Measurements from ENCODE around the gene EMP2.
"Not testable (repeated sequence)": the region's sequence is repeated elsewhere in the genome, so short reads cannot be mapped to it uniquely, and the experiment has no call there.

The EMP2 gene

DNA sequence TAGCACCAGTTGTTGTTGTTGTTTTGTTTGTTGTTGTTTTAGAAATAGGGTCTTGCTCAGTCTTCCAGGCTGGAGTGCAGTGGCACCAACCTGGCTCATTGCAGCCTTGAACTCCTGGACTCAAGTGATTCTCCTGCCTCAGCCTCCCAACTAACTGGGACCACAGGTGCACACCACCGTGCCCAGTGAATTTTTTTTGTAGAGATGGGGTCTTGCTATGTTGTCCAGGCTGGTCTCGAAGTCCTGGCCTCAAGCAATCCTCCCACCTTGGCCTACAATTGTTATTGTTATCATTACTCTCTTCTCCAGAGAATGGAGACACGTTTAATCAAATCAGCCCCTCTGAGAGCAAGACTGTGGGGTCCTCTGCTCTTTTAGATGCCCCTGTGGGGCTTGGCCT, 42.7 kb upstream of the EMP2 start:
- DNase-seq (ENCODE audit: low spot score) (no peak), ATAC-seq (ENCODE audit: low read depth) (no peak)
- Histone ChIP-seq H3K4me1 (ENCODE audit: insufficient read depth, poor library complexity, severe bottlenecking) (peaks cover 8% of the 10 kb centered on the region), H3K27me3 (ENCODE audit: insufficient read depth, poor library complexity, severe bottlenecking) (no peaks in the 10 kb centered on the region), H3K4me3 (ENCODE audit: severe bottlenecking) (no peak overlapping the region), H3K9me3 (ENCODE audit: severe bottlenecking) (no peaks in the 10 kb centered on the region), H3K27ac (ENCODE audit: poor library complexity, severe bottlenecking) (no peak overlapping the region), H3K36me3 (ENCODE audit: low read depth) (no peaks in the 10 kb centered on the region)
- TF ChIP-seq, protein P1, sequence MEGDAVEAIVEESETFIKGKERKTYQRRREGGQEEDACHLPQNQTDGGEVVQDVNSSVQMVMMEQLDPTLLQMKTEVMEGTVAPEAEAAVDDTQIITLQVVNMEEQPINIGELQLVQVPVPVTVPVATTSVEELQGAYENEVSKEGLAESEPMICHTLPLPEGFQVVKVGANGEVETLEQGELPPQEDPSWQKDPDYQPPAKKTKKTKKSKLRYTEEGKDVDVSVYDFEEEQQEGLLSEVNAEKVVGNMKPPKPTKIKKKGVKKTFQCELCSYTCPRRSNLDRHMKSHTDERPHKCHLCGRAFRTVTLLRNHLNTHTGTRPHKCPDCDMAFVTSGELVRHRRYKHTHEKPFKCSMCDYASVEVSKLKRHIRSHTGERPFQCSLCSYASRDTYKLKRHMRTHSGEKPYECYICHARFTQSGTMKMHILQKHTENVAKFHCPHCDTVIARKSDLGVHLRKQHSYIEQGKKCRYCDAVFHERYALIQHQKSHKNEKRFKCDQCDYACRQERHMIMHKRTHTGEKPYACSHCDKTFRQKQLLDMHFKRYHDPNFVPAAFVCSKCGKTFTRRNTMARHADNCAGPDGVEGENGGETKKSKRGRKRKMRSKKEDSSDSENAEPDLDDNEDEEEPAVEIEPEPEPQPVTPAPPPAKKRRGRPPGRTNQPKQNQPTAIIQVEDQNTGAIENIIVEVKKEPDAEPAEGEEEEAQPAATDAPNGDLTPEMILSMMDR (IDR thresholded peaks at IDR 0.05; ENCODE audit: poor library complexity, severe bottlenecking): no peak

DNA sequence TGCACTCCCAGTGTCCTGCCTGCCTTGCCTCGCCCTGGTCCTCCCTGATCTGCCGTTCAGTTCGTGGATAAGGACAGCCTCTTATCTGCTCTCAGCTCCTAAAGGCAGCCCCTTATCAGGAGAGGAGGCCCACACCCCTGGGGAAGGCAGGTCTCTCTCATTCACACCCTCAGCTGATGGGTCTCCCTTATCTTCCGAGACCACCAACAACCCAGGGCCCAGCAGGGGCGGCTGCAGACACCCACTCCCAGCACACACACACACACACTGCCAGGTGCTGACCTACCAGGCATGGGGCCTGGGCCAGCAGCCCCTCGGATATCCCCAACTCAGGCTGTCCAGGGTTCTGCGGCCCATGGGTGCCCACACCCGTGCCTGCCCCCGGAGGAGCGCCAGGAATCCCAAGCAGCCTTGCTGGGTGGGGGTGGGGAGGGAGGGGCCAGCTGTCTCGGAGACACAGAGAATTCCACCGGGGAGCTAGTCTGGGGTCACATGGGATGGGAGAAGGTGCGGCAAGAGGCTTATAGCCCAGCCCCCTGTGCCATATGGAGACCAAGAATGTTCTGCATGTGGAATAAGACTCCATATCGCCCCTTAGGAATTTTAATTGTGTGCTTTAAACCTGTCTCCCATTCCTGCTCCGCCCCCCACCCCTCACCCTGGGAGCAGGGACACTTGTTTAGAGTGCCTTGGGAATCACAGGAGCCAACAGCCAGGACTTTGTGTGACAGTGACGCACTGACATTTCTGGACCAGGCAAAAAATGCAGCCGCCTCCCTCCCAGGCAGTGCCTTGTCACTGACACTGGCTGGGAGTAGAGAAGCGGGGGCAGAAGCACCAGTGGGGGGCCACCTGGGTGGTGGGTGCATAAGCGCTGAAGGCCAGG, 41.9 kb upstream of the EMP2 start:
- H3K27ac ChIP-seq (ENCODE audit: poor library complexity, severe bottlenecking): no peak overlapping the region
- H3K27me3 ChIP-seq (ENCODE audit: insufficient read depth, poor library complexity, severe bottlenecking): no peaks in the 10 kb centered on the region
- TF ChIP-seq, protein P1 (IDR thresholded peaks at IDR 0.05; ENCODE audit: poor library complexity, severe bottlenecking): no peak
- no peaks in the 10 kb centered on the region for H3K36me3 ChIP-seq (ENCODE audit: low read depth)
- no peak for ATAC-seq (ENCODE audit: low read depth)
- no peak overlapping the region for H3K4me3 ChIP-seq (ENCODE audit: severe bottlenecking)
- no peak for DNase-seq (ENCODE audit: low spot score)
- no peaks in the 10 kb centered on the region for H3K9me3 ChIP-seq (ENCODE audit: severe bottlenecking)
- H3K4me1 ChIP-seq (ENCODE audit: insufficient read depth, poor library complexity, severe bottlenecking): peaks cover 15% of the 10 kb centered on the region

DNA sequence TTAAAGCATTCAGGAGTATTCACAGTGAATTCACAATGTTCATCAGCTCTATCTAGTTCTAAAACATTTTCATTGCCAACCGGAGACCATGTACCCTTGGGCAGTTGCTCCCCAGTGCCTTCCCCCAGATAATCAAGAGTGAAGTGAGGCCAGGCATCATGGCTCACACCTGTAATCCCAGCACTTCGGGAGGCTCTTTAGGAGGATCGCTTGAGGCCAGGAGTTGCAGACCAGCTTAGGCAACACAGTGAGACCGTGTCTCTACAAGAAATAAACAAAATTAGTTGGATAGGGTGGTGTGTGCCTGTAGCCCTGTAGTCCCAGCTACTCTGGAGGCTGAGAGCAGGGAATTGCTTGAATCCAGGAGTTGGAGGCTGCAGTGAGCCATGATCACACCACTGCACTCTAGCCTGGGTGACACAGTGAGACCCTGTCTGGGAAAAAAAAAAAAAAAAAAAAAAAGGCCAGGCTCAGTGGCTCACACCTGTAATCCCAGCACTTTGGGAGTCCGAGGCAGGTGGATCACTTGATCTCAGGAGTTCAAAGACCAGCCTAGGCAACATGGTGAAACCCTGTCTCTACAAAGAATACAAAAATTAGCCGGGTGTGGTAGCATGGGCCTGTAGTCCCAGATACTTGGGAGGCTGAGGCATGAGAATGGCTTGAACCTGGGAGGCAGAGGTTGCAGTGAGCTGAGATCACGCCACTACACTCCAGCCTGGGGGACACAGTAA, 41.0 kb upstream of the EMP2 start:
- not testable (repeated sequence) for H3K27ac ChIP-seq (ENCODE audit: poor library complexity, severe bottlenecking); H3K27me3 ChIP-seq (ENCODE audit: insufficient read depth, poor library complexity, severe bottlenecking); H3K9me3 ChIP-seq (ENCODE audit: severe bottlenecking); DNase-seq (ENCODE audit: low spot score); H3K4me3 ChIP-seq (ENCODE audit: severe bottlenecking); ATAC-seq (ENCODE audit: low read depth); H3K36me3 ChIP-seq (ENCODE audit: low read depth)
- H3K4me1 ChIP-seq (ENCODE audit: insufficient read depth, poor library complexity, severe bottlenecking): peaks cover 24% of the 10 kb centered on the region

DNA sequence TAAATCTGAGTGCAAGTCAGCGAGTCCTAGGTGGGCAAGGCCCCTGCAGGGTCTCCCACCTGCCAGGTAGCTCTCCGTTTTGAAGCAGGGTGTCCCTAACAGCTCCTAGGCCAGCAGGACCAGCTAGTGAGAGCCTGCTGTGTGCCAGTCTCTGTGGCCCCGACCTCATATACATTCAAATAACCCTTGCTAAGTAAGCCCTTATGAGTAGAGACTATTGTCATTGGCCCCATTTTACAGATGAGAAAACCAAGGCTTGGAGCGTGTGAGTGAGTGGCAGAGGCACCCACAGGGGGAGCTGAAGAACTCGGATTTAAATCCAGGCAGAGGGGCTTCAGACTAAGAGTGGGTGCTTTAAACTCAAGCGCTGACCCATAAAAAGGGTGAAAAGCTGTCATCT, 39.7 kb upstream of the EMP2 start:
- TF ChIP-seq, protein P1 (IDR thresholded peaks at IDR 0.05; ENCODE audit: poor library complexity, severe bottlenecking): no peak
- no peaks in the 10 kb centered on the region for H3K27me3 ChIP-seq (ENCODE audit: insufficient read depth, poor library complexity, severe bottlenecking)
- no peak overlapping the region for H3K4me3 ChIP-seq (ENCODE audit: severe bottlenecking)
- H3K9me3 ChIP-seq (ENCODE audit: severe bottlenecking): no peaks in the 10 kb centered on the region
- ATAC-seq (ENCODE audit: low read depth) (no peak), DNase-seq (ENCODE audit: low spot score) (no peak)
- H3K4me1 ChIP-seq (ENCODE audit: insufficient read depth, poor library complexity, severe bottlenecking): peaks cover 32% of the 10 kb centered on the region
- no peaks in the 10 kb centered on the region for H3K36me3 ChIP-seq (ENCODE audit: low read depth)
- H3K27ac ChIP-seq (ENCODE audit: poor library complexity, severe bottlenecking): no peak overlapping the region

DNA sequence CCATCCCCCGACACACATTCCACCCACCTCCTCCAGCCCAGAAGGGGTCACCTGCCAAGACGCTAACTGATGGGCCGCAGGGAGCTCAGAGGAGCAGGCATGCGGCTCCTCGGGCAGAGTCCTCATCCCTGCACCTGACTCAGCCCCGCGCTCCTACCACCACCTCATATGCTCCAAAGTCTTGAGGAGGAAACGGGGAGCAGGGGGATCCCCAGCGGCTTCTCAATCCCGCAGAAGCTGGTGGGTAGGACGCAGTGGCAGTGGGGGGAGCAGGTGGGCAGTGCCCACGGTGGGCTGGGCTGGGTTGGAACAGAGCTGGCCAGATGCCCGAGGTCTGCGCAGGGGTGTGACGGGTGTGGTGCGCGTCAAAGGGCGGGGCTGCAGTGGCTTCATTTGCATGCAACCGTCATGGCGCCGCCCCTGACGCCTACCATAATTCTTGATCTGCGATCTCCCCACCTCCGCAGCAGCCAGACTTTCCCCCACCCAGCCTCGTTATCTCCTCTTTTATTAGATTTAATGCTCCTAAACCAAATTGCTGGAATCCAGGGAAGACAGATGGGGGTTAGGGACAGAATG, 39.0 kb upstream of the EMP2 start:
- TF ChIP-seq, protein P1 (IDR thresholded peaks at IDR 0.05; ENCODE audit: poor library complexity, severe bottlenecking): no peak
- Histone ChIP-seq H3K9me3 (ENCODE audit: severe bottlenecking) (no peaks in the 10 kb centered on the region), H3K36me3 (ENCODE audit: low read depth) (no peaks in the 10 kb centered on the region), H3K27me3 (ENCODE audit: insufficient read depth, poor library complexity, severe bottlenecking) (no peaks in the 10 kb centered on the region), H3K27ac (ENCODE audit: poor library complexity, severe bottlenecking) (no peak overlapping the region), H3K4me1 (ENCODE audit: insufficient read depth, poor library complexity, severe bottlenecking) (peaks cover 32% of the 10 kb centered on the region), H3K4me3 (ENCODE audit: severe bottlenecking) (no peak overlapping the region)
- ATAC-seq (ENCODE audit: low read depth): no peak
- no peak for DNase-seq (ENCODE audit: low spot score)
